HG02943 (cell line): ENCODE results near the gene PLK5.
"Not testable (repeated sequence)": the region's sequence is repeated elsewhere in the genome, so short reads cannot be mapped to it uniquely, and the experiment has no call there.

ENCODE experiments used
- ATAC-seq: cut with Tn5 transposase; IDR thresholded peaks from one replicate; pipeline ENCODE4 v1.9.1; 2021; ENCODE audit warnings: mild to moderate bottlenecking, low read depth, moderate library complexity; ENCODE audit not compliant: unreplicated experiment

The PLK5 gene

GRCh38 chr19:1524287-1524971 lies 552 bp downstream of the PLK5 start:
- no peak for ATAC-seq

DNA sequence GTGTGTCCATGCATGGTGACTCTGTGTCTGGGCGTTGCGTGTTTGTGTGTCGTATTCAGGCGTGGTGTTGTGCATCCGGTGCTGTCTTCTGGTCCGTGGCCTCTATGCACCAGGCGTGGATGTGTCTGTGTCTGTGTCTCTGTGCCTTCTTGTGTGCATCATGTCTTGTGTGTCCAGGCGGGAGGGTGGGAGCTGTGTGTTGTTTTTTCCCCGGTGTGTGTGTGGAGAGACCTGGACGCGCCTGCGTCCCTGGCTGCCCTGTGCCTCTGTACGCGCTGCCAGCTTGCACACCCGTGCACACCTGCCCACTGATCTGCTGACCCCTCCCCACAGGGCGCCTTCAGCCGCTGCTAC lies 1.1 kb downstream of the PLK5 start:
- no peak for ATAC-seq

GRCh38 chr19:1525343-1525742 lies 1.5 kb downstream of the PLK5 start:
- no peak for ATAC-seq

GRCh38 chr19:1526066-1526778 lies 2.3 kb downstream of the PLK5 start:
- ATAC-seq: no peak

DNA sequence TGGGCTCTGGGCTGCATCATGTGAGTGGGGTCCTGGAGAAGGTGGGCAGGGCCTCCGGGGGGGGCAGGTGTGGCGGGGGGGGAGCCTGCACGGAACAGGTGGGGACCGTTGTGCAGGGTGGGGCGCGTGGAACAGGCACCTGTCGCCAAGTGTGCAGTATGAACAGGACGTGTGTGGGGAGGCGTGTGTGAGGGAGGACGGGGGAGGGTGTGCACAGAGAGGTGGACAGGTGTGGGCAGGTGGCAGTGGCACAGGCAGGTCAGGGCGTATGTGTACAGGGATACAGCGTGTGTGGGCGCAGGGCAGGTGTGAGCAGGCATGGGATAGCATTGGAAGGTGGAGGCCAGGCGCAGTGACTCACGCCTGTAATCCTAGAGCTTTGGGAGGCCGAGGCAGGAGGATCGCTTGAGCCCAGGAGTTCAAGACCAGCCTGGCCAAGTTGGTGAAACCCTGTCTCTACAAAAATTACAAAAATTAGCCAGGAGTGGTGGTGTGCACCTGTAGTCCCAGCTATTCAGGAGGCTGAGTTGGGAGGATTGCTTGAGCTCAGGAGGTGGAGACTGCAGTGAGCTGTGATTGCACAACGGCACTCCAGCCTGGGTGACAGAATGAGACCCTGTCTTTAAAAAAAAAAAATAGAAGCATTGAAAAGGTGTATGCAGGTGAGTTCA lies 3.2 kb downstream of the PLK5 start:
- no peak for ATAC-seq

- ATAC-seq: no peak
Measured at GRCh38 chr19:1527650-1528309, 3.9 kb downstream of the PLK5 start.

DNA sequence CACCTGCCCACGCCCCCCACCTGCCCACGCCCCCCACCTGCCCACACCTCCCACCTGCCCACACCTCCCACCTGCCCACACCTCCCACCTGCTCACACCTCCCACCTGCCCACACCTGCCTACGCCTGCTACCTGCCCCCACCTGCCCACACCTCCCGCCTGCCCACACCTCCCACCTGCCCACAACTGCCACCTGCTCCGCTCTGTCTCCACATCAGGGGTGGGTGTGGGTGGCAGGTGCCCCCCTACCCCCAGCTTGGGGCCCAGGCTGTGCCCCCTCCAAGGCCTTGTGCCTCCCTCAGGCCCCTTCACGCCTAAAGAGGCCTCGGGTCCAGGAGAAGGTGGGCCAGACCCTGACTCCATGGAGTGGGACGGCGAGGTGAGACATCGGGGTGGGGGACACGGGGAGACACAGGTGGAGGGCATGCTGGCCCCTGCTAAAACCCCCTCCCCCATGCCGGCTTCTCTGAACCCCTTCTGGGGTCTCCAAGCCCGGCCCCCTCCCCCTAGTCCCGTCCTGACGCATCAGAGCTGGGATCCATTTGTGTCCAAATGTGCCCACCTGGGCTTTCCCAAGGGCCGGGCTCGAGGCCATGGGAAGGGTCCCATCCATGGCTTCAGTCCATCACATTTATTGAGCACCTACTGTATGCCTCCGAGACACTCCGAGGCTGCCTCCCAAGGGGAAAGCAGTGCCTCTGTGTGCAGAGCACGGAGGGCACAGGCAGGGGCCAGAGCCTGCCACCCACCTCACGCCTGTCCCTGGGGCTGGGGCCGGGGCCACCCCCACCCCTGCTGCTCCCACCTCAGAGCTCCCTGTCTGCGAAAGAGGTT lies 4.9 kb downstream of the PLK5 start:
- no peak for ATAC-seq

GRCh38 chr19:1529430-1529816 lies 5.5 kb downstream of the PLK5 start:
- no peak for ATAC-seq

- ATAC-seq: not testable (repeated sequence)
Measured at GRCh38 chr19:1530856-1531255, 7.0 kb downstream of the PLK5 start.

- ATAC-seq: no peak
Measured at GRCh38 chr19:1531587-1531986, 7.7 kb downstream of the PLK5 start.

DNA sequence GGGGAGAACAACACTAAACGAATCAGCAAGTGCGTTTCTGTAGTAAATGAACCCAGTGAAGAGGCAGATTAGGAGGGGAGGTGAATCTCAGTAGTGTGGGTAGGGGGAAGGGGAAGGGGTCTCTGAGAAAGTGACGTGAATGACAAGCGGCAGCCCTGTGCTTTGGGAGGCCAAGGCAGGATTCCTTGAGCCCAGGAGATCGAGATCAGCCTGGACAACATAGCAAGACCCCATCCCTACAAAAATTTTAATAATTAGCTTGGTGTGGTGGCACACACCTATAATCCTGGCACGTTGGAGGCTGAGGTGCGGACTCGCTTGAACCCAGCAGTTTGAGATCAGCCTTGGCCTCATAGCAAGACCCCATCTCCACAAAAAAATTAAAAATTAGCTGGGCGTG lies 8.1 kb downstream of the PLK5 start:
- no peak for ATAC-seq

DNA sequence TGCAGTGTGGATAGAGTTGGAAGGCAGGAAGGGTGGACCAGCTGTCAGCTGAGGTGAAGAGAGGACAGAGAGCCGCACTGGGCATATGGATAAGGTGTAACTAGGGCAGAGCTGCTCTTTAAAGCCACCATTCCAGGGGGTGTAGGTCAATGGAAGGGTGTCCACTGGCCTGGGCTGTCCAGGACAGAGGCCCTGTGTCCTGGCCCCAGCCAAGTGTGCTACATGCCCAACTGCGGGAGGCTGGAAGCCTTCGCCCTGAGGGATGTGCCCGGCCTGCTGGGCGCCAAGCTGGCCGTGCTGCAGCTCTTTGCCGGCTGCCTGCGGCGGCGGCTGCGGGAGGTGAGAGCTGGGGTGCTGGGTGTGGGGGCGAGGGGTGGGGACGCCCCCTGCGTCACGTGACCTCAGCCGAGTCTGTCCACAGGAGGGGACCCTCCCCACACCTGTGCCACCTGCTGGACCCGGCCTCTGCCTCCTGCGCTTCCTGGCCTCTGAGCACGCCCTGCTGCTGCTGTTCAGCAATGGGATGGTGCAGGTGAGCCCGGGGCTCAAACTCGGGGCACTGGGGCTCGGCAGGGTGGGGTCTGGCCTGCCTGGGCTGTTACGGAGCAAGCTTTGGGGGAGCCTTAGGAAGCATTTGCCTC lies 9.8 kb downstream of the PLK5 start:
- ATAC-seq: no peak

DNA sequence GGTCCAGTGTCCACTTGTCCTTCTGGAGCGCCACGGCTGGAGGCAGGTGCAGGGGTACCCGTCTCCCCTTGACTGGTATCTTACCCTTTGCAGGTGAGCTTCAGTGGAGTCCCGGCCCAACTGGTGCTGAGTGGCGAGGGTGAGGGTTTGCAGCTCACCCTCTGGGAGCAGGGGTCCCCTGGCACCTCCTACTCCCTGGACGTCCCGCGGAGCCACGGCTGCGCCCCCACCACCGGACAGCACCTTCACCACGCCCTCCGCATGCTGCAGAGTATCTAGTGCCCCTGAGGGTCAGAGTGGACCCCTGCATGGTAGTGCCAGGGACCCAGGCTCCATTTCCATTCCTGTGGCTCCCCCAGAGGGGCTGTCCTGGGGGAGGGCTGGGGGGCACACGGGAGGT lies 11.1 kb downstream of the PLK5 start:
- ATAC-seq: no peak

DNA sequence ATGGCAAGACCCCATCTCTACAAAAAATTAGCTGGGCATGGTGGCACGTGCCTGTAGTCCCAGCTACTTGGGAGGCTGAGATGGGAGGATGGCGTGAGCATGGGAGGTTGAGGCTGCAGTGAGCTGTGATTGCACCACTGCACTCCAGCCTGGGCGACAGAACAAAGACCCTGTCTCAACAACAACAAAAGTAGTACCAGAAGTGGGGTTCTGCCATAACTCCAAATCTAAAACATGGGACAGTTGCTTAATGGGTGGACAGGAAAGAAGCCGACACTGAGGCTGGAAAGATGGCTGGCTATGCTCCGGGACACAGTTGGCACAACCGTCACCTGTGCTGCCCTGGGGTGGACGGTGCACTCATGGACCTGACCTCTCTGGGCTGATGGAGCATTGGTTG lies 11.8 kb downstream of the PLK5 start:
- ATAC-seq: not testable (repeated sequence)

DNA sequence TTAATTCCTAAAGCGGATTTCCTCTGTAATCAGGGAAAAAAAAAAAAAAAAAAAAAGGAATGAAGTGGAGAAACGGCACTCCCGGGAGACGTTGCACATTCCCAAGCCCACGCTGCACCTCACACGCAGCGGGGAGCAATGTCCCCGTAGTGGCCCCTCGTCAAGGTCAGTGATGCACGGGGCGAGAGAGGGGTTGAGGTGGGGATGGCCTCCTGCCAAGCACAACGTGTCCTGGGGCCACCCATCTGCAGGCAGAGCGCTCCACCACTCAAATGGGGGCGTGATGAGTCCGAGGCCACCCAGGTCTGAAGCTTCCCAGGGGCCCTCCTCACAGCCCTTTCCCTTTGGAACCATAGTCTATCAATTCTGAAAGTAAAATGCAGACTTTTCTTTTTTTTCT lies 15.1 kb downstream of the PLK5 start:
- no peak for ATAC-seq

DNA sequence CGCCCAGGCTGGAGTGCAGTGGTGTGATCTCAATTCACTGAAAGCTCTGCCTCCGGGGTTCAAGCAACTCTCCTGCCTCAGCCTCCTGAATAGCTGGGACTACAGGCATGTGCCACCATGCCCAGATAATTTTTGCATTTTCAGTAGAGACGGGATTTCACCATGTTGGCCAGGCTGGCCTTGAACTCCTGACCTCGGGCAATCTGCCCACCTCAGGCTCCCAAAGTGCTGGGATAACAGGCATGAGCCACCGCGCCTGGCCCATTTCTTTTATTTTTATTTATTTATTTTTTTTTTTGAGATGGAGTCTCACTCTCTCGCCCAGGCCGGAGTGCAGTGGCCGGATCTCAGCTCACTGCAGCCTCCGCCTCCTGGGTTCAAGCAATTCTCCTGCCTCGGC lies 15.9 kb downstream of the PLK5 start:
- not testable (repeated sequence) for ATAC-seq

GRCh38 chr19:1540365-1540925 lies 16.6 kb downstream of the PLK5 start:
- no peak for ATAC-seq

GRCh38 chr19:1549332-1549945 lies 25.6 kb downstream of the PLK5 start:
- no peak for ATAC-seq
